GM12864 (cell line): ENCODE measurements around the gene TPMT.

ENCODE experiments used
- DNase-seq: peaks from one replicate; pipeline ENCODE4 v3.0.0-alpha.2; 2011; ENCODE audit warnings: low read depth
- H3K4me3 ChIP-seq: 2 replicates; pipeline ENCODE4 v1.5.1; 2011; ENCODE audit warnings: mild to moderate bottlenecking, low read depth, low read length, control low read depth
- CTCF ChIP-seq: IDR thresholded peaks from 2 replicates; pipeline ENCODE4 v1.5.1; 2011; ENCODE audit warnings: low read depth, mild to moderate bottlenecking, moderate library complexity, low read length, control low read depth, inconsistent platforms; ENCODE audit errors: missing control alignments

TPMT gene

GRCh38 chr6:18102783-18103509, 51.9 kb downstream of the TPMT start:
- H3K4me3 ChIP-seq: no peak overlapping the region
- TF ChIP-seq CTCF: no peak
- DNase-seq: no peak

GRCh38 chr6:18101873-18102272, 53.0 kb downstream of the TPMT start:
- TF ChIP-seq CTCF: no peak
- DNase-seq: no peak
- H3K4me3 ChIP-seq: no peak overlapping the region

- no peak for DNase-seq
- no peak for TF ChIP-seq CTCF
- H3K4me3 ChIP-seq: no peak overlapping the region
Observed at GRCh38 chr6:18101271-18101670, 53.6 kb downstream of the TPMT start.

GRCh38 chr6:18100296-18100695, 54.6 kb downstream of the TPMT start:
- no peak for DNase-seq
- no peak overlapping the region for H3K4me3 ChIP-seq
- no peak for TF ChIP-seq CTCF

GRCh38 chr6:18099511-18099910, 55.4 kb downstream of the TPMT start:
- TF ChIP-seq CTCF: no peak
- no peak overlapping the region for H3K4me3 ChIP-seq
- no peak for DNase-seq

GRCh38 chr6:18096423-18096822, 58.5 kb downstream of the TPMT start:
- no peak for TF ChIP-seq CTCF
- no peak for DNase-seq
- H3K4me3 ChIP-seq: no peak overlapping the region

- DNase-seq: no peak
Observed at GRCh38 chr6:18091382-18091781, 63.5 kb downstream of the TPMT start.

More at GRCh38 chr6:18091382-18091781, 63.5 kb downstream of the TPMT start:
- no peak for TF ChIP-seq CTCF
- H3K4me3 ChIP-seq: no peak overlapping the region
